Esophagus muscularis mucosa (tissue), 3 donors: ENCODE measurements around the gene DNAJA4.

Experiments
- CTCF ChIP-seq, 3 experiments: fragments of 200-600 bp in 2 of 3; fragments of 450-650 bp in 1 of 3; sonication (generic) in 2 of 3; IDR thresholded peaks; one replicate each; pipeline ENCODE4 v1.5.1; 2017 to 2019; ENCODE audit warnings: antibody characterized with exemption in 3 of 3, mild to moderate bottlenecking in 2 of 3, moderate library complexity in 1 of 3
- POLR2A ChIP-seq: fragments of 450-650 bp; IDR thresholded peaks from one replicate; pipeline ENCODE4 v1.6.1; 2017; ENCODE audit warnings: antibody characterized with exemption, moderate library complexity, mild to moderate bottlenecking, low read depth

GRCh38 chr15:78247911-78248310 lies 16.5 kb upstream of the DNAJA4 start:
- TF ChIP-seq POLR2A (no peak), CTCF (IDR thresholded peaks at IDR 0.05) (no peak)
